ENCODE measurements around the gene HERPUD1.

The HERPUD1 gene

GRCh38 chr16:56936491-56936890, 4.5 kb downstream of the HERPUD1 start:
- no peak for DNase-seq

GRCh38 chr16:56936950-56937349, 5.0 kb downstream of the HERPUD1 start:
- DNase-seq, result no peak

- no peak for DNase-seq
These were observed 6.9 kb downstream of the HERPUD1 start for GRCh38 chr16:56938664-56939513.

- DNase-seq, result no peak
These were observed 7.9 kb downstream of the HERPUD1 start for GRCh38 chr16:56939801-56940200.

GRCh38 chr16:56941092-56941491, 9.2 kb downstream of the HERPUD1 start:
- DNase-seq, result no peak

GRCh38 chr16:56941856-56942331, 10.0 kb downstream of the HERPUD1 start:
- DNase-seq, result no peak

- DNase-seq, result no peak
These were observed 11.9 kb downstream of the HERPUD1 start for GRCh38 chr16:56943761-56944375.

- DNase-seq, result peak; percentile 23
These were observed 13.3 kb downstream of the HERPUD1 start for GRCh38 chr16:56944954-56945839.

GRCh38 chr16:56945847-56946527, 14.0 kb downstream of the HERPUD1 start:
- no peak for DNase-seq

- peak; percentile 18 for DNase-seq
These were observed 15.0 kb downstream of the HERPUD1 start for GRCh38 chr16:56946767-56947603.

GRCh38 chr16:56947604-56947995, 15.7 kb downstream of the HERPUD1 start:
- DNase-seq, result no peak

GRCh38 chr16:56948234-56948633, 16.3 kb downstream of the HERPUD1 start:
- DNase-seq, result no peak

GRCh38 chr16:56950051-56950450, 18.1 kb downstream of the HERPUD1 start:
- no peak for DNase-seq

GRCh38 chr16:56950455-56950854, 18.5 kb downstream of the HERPUD1 start:
- DNase-seq, result no peak

GRCh38 chr16:56950881-56951771, 19.2 kb downstream of the HERPUD1 start:
- DNase-seq, result peak; percentile 63

GRCh38 chr16:56953006-56953405, 21.1 kb downstream of the HERPUD1 start:
- no peak for DNase-seq

GRCh38 chr16:56956076-56956475, 24.1 kb downstream of the HERPUD1 start:
- DNase-seq, result no peak

GRCh38 chr16:56956756-56957155, 24.8 kb downstream of the HERPUD1 start:
- DNase-seq, result no peak

GRCh38 chr16:56960681-56961281, 28.8 kb downstream of the HERPUD1 start:
- no peak for DNase-seq

GRCh38 chr16:56961386-56961785, 29.4 kb downstream of the HERPUD1 start:
- DNase-seq, result no peak
